HG03060 (cell line): Measurements from ENCODE around the gene PLCE1.
"Not testable (repeated sequence)": the region's sequence is repeated elsewhere in the genome, so short reads cannot be mapped to it uniquely, and the experiment has no call there.

Source experiments
- ATAC-seq: cut with Tn5 transposase; IDR thresholded peaks from one replicate; pipeline ENCODE4 v1.9.1; 2021; ENCODE audit warnings: low read depth, moderate number of reproducible peaks; ENCODE audit not compliant: unreplicated experiment

The PLCE1 gene

GRCh38 chr10:93993782-93994437, at the start of gene PLCE1:
Gene PLCE1 (plus strand): TSS chr10:93993931. CDS start chr10:94031047, 37,116 bp downstream.
- no peak for ATAC-seq

DNA sequence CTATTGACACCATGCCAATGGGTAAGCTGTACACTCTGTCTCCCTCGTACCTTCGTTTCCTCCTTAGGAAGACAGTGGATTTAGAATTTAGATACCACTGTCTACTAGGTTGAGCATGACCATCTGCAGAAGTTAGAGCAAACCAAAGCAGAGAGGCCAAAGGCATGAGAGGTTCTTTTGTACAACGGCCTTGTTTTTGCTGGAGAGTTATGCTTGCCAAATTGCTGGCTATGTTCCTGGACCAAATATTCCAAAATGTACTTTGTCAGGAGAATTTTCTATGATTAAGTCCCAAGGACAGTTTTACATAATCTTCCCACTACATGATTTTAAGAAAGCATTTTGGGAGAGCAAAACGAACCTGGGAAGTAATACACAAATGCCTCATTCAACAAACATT, 47.9 kb upstream of the PLCE1 start:
- no peak for ATAC-seq

- ATAC-seq, result no peak
Measured at GRCh38 chr10:93947055-93947454, 46.7 kb upstream of the PLCE1 start.

DNA sequence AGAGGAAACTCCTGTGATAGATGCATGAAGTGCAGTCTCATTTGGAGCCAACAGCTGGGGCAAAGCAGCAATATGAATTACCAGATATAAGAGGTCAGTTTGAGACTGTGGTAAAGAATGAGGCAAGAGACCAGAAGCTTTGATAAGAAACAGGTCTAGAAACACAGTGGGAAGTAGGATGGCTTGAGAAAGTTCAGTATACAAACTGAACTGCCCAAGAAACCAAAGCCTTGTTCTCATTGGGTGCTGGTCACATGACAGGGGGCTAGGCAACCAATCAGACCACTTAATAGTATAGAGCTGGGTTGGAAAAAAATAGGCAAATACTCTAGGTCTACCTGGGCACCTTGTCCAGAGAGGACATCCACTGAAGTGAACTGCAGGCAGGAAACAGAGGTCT, 46.2 kb upstream of the PLCE1 start:
- no peak for ATAC-seq

DNA sequence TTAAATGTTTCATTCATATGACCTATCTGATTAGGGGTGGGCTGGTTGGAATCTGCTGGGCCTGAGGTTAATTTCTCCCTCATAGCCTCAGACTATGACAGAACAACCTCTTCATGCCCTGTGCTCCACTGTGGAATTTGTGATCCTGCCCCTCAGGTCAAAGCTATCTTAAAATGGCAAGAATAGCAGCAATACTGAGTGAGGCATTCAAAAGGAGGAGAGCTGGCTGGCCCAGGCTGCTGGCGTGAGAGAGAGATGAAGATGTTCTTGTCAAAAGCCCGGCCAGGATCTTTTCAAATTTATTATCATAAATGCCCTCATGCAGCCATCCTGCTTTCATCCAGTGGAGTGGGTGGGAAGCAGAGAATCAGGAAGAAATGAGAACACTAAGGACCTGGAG, 41.8 kb upstream of the PLCE1 start:
- no peak for ATAC-seq

GRCh38 chr10:93954299-93954698, 39.4 kb upstream of the PLCE1 start:
- no peak for ATAC-seq

- ATAC-seq, result no peak
Measured at GRCh38 chr10:93954726-93955363, 38.9 kb upstream of the PLCE1 start.

GRCh38 chr10:93958834-93959233, 34.9 kb upstream of the PLCE1 start:
- ATAC-seq, result no peak

GRCh38 chr10:93960988-93961387, 32.7 kb upstream of the PLCE1 start:
- ATAC-seq, result not testable (repeated sequence)

DNA sequence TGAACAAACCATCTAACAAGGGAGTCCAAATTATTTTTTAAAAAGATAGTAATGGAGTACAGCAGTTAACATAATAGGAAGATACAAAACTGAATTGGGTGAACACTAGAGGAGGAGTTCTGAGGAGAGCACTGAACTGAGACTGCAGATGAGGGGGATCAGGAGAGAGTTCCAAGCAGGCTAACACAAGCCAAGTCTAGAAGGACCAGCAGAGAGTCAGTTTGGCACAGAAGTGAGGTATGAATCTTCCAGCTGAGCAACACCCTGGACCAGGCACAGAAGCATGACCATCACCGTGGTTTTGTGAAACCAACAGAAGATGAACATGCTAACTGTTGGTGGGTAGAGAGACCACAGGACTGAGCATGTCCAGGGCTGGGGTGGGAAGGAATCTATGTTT, 30.8 kb upstream of the PLCE1 start:
- no peak for ATAC-seq

DNA sequence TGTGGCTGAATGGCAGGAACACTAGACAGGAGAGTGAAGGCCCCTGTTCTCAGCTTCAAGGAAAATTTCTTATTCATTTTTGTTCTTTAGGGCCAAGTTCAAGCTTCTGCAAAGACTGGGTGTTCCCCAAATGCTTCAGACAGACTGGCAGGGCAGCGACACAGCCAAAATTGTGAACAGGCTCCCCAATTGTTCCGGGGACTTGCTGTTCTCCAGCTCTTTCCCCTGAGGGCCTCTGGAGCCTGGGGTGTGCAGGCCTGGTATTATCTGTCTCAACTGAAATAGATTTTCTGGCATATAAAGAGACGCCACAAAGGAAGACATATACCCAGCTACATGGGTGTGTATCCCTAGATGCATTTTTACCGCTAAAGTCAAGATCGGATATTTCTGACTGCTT, 30.3 kb upstream of the PLCE1 start:
- no peak for ATAC-seq

GRCh38 chr10:93965911-93966310, 27.8 kb upstream of the PLCE1 start:
- no peak for ATAC-seq

DNA sequence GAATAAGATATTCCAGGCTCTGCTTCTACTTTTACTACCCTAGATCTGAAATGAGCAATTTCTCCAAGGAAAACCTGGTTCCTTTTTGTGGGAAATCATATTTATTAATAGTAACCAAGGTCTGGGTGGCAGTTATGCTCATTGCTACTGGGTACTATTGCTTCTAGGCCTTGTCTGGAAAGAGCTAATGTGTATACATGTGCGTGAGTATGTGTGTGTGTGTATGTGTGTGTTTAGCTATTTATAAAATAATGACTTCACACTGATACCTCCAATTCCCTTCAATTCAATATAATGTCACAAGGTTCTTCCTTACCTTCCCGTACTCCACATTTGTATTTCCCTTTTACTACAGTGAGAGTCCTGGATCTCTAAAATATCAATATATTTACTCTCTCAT, 26.0 kb upstream of the PLCE1 start:
- ATAC-seq, result no peak

- ATAC-seq, result no peak
Measured at GRCh38 chr10:93968540-93968945, 25.2 kb upstream of the PLCE1 start.

DNA sequence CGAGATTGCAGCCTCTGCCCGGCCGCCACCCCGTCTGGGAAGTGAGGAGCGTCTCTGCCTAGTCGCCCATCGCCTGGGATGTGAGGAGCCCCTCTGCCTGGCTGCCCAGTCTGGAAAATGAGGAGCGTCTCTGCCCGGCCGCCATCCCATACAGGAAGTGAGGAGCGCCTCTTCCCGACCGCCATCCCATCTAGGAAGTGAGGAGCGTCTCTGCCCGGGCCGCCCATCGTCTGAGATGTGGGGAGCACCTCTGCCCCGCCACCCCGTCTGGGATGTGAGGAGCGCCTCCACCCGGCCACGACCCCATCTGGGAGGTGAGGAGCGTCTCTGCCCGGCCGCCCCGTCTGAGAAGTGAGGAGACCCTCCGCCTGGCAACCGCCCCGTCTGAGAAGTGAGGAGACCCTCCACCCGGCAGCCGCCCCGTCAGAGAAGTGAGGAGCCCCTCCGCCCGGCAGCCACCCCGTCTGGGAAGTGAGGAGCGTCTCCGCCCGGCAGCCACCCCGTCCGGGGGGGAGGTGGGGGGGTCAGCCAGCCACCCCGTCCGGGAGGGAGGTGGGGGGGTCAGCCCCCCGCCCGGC, 23.2 kb upstream of the PLCE1 start:
- not testable (repeated sequence) for ATAC-seq

GRCh38 chr10:93973748-93974445, 19.8 kb upstream of the PLCE1 start:
- ATAC-seq, result no peak

DNA sequence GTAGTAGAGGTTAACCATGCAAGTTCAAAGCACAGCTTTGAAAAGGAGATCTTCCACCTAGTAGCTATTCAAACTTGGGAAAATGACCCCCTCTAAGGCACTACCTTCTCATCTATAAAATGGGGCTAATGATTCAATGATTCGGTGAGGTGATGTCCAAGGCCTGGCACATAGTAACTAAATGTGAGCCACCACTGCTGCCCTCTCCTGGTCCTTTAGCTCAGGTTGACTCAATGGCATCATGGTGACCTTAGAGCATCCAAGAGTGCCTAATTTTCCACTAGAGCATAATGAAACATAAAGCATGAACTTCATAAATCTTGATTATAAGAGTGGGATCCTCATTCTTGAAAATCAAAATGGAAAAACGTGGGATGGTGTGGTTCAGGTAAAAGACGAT, 16.3 kb upstream of the PLCE1 start:
- no peak for ATAC-seq

DNA sequence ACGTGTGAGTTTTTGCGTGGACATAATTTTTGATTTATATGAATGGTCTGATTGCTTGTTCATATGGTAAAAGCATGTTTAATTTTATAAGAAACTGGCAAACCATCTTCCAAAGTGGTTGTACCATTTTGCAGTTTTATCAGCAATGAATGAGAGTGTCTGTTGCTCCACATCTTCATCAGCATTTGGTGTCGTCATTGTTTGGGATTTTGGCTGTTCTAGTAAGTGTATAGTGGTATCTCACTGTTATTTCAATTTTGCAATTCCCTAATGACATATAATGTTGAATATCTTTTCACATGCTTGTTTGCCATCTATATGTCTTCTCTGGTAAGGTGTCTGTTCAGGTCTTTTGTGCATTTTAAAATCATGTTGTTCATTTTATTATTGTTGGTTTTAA, 13.2 kb upstream of the PLCE1 start:
- no peak for ATAC-seq

GRCh38 chr10:93991114-93991513, 2.6 kb upstream of the PLCE1 start:
- ATAC-seq, result no peak

DNA sequence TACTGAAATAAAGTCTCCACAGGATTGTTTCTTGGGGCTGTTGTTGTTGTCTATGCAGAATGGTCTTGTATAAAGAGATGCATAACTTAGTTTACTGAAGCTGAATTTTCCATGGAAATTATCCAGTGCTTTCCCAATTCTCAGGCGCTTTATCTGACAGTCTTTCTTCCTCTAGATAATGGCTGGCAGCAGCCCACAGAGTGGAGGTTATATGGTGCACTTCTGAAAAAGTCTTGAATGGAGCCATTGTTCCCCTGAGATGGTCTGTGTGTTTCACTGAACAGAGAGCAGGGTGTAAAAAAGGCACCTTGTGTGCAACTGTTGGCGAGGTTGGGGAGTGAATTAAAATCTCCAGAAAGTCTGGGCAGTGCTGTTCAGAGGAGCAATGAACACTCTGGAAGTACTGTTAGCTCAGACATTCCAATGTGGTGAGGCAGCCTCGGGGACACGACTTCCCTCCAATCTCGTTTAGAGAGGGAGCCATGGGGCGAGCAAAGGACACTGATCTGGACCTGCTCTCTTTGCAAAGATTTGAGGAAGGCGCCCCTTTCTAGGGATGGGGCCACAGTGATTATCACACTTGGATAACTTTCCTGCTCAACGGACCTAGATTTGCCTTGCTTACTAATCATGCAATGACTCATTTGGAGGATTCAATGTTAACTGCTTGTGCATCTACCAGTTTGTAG, 2.0 kb upstream of the PLCE1 start:
- ATAC-seq, result no peak
